ENCODE data around the gene ATXN2L.
A peak's percentile ranks its signal among the peaks of the same experiment; 100 is the strongest.

The ATXN2L gene

GRCh38 chr16:28876973-28877654, 54.3 kb downstream of the ATXN2L start:
- DNase-seq = no peak
- intact Hi-C loops (cut with DNase I; ENCODE audit: low total_unique reads) = no loop called here

DNA sequence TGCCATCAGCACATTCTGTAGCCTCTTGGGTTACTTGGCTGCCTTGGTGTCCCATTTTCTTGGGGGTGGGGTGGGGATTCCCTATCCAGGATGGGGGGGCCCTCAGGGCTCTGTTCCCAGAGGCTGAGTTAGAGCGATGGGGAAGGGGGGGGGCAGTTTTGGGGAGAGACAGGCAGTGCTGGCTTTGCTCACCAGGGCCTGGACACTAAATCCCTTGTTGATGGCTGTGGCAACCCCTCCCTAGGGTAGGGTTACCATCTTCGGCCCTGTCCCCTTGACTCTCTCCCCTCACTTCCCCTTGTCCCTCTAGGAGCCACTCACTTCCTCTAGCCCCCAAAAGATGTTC, 54.8 kb downstream of the ATXN2L start:
- DNase-seq = no peak
- Histone ChIP-seq H3K36me3 (peaks cover under 1 to 22% (median 17%) of the 10 kb centered on the region in 3 donors), H3K27me3 (peaks cover 0 to 7% of the 10 kb centered on the region in 2 donors), H3K27ac (no peak overlapping the region), H3K9me3 (no peaks in the 10 kb centered on the region), H3K4me1 (peaks cover 0 to 18% (median 12%) of the 10 kb centered on the region in 4 donors), H3K4me3 (no peak overlapping the region)
- TF ChIP-seq, protein P1, sequence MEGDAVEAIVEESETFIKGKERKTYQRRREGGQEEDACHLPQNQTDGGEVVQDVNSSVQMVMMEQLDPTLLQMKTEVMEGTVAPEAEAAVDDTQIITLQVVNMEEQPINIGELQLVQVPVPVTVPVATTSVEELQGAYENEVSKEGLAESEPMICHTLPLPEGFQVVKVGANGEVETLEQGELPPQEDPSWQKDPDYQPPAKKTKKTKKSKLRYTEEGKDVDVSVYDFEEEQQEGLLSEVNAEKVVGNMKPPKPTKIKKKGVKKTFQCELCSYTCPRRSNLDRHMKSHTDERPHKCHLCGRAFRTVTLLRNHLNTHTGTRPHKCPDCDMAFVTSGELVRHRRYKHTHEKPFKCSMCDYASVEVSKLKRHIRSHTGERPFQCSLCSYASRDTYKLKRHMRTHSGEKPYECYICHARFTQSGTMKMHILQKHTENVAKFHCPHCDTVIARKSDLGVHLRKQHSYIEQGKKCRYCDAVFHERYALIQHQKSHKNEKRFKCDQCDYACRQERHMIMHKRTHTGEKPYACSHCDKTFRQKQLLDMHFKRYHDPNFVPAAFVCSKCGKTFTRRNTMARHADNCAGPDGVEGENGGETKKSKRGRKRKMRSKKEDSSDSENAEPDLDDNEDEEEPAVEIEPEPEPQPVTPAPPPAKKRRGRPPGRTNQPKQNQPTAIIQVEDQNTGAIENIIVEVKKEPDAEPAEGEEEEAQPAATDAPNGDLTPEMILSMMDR (IDR thresholded peaks at IDR 0.05) = no peak
- intact Hi-C loops (cut with DNase I; ENCODE audit: low total_unique reads) = no loop called here

More at GRCh38 chr16:28876973-28877654, 54.3 kb downstream of the ATXN2L start:
- Histone ChIP-seq H3K27me3 (peaks cover 0 to 2% of the 10 kb centered on the region in 2 donors), H3K9me3 (no peaks in the 10 kb centered on the region), H3K27ac (no peak overlapping the region), H3K4me1 (peaks cover 0 to 18% (median 12%) of the 10 kb centered on the region in 4 donors), H3K4me3 (no peak overlapping the region), H3K36me3 (peaks cover 6 to 27% (median 22%) of the 10 kb centered on the region in 3 donors)
- TF ChIP-seq, protein P1 (IDR thresholded peaks at IDR 0.05) = no peak

DNA sequence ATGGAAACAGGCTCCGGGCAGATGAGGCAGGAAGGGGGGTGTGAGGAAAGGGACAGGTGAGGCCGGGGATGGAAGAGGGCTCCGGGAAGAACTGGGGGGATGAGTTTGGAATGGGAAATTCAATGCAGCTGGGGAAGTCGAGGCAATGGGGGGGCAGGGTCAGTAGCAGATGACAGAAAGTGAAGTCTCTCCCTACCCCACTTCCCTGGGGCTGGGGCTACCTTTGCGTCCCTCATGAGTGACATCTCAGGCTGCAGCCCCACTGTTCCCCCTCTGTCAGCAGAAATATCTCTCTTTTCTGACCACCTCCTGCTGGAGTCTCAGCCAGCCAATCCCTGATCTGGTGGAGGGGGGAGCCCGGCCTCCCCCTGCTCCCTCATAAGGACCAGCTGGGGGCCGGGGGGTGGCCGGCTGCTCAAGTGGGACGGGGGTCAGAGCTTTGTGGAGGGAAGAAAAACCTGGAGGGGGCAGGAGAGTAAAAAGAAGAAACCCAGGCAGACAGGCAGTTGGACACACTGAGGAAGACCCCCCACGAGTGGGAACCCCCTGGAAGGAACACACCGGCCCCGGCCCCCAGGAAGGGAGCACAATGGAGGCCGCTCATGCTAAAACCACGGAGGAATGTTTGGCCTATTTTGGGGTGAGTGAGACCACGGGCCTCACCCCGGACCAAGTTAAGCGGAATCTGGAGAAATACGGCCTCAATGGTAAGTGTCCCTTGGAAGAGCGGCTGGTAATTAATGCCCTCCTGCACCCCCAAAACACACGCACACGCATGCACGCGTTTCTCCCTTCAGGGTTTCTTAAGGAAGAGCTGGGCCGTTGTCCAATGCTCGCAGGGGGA, 55.5 kb downstream of the ATXN2L start, which contains the start of gene ATP2A1:
Gene ATP2A1 (plus strand): TSS at position 406 of the 844 bp plus-strand sequence. CDS start 184 bp downstream, at position 590.
- Histone ChIP-seq H3K4me3 (peak within 1 kb of the TSS; percentile 52 to 55), H3K4me1 (peaks cover 0 to 18% (median 12%) of the 10 kb centered on the region in 4 donors), H3K36me3 (peaks cover 0 to 15% (median 10%) of the 10 kb centered on the region in 3 donors), H3K27me3 (peaks cover 0 to 14% of the 10 kb centered on the region in 2 donors), H3K27ac (no peak within 1 kb of the TSS), H3K9me3 (no peaks in the 10 kb centered on the region)
- intact Hi-C loops (cut with DNase I; ENCODE audit: low total_unique reads) = no loop called here
- no peak for DNase-seq
- TF ChIP-seq, protein P1 (IDR thresholded peaks at IDR 0.05) = no peak

DNA sequence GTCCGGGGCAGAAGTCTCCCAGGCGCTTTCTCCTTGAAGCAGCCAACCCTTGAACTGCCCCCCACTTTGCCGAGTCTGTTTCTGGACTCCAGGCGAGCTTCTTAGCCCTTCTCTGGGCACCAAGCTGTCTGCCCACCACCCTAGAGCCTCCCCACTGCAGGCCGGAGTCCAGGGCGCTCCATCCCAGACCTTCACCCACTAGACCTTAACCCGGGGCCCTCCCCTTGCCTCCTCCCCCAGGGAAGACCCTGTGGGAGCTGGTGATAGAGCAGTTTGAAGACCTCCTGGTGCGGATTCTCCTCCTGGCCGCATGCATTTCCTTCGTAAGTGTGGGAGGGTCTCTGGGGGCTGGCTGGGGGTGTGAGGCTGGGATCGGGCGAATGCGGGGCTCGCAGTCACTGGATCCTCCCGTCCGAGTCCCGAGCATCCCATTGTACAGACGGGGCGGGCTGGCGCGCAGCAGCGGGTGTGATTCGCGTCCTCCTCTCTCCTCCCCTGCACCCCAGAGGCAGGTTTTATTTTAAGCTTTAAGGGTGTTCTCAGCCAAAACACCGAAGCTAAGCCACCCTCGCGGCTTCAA, 56.6 kb downstream of the ATXN2L start:
- Histone ChIP-seq H3K27ac (no peak overlapping the region), H3K36me3 (peaks cover 0 to 4% (median 2%) of the 10 kb centered on the region in 3 donors), H3K4me3 (peak overlapping the region; percentile 52 to 55), H3K27me3 (peaks cover 0 to 18% of the 10 kb centered on the region in 2 donors), H3K4me1 (peaks cover 0 to 18% (median 12%) of the 10 kb centered on the region in 4 donors), H3K9me3 (no peaks in the 10 kb centered on the region)
- DNase-seq = no peak
- TF ChIP-seq, protein P1 (IDR thresholded peaks at IDR 0.05) = no peak
- intact Hi-C loops (cut with DNase I; ENCODE audit: low total_unique reads) = no loop called here

DNA sequence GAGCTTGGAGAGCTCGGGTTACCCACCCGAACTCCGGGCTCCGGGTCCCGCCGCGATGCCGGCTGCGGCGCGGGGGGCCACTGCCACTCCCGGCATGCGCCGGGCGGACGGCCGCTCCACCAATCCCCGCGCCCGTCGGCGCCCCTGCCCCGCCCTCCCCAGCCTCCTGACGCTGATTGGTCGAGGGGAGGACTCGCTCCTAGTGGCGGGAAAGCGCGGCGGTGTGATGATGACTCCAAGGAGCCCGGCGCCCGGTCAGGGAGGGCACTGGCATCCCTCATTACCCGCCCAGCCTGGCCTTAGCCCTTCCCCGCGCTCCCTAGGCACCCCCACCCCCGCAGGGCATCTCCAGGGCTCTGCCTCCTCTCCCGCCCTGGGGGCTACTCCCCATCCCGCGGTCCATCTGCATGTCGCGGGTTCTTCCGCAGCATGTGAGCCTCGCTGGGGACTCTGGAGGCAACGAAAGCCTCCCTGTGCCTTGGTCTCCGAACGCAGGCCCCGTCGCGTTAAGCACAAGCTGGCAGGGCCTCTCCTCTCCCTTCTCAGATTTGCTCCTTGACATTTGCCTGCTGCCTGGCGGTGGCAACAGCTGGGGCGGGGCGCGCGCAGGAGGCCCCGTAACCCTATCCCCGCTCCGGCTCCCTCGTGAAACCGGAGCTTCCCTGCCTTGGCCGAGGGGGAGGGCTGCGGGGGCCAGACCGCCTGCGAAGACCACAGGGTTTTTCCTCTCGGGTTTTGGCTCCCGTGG, 57.2 kb downstream of the ATXN2L start:
- Histone ChIP-seq H3K4me3 (peak overlapping the region; percentile 52 to 55), H3K36me3 (no peaks in the 10 kb centered on the region), H3K4me1 (peaks cover 0 to 18% (median 12%) of the 10 kb centered on the region in 4 donors), H3K27me3 (peaks cover 0 to 18% of the 10 kb centered on the region in 2 donors), H3K27ac (no peak overlapping the region), H3K9me3 (no peaks in the 10 kb centered on the region)
- TF ChIP-seq, protein P1 (IDR thresholded peaks at IDR 0.05) = peak; percentile 43 to 45
- intact Hi-C loops (cut with DNase I; ENCODE audit: low total_unique reads) = no loop called here
- peak; percentile 84 to 90 for DNase-seq
